A673 (cell line): ENCODE data around the gene MPZL1. TPM values are rescaled to one million over a fixed set of nuclear protein-coding genes. Genes with fewer than 3 reads are reported as not detected.

Experiments used
- BruUV-seq: library from RNA; stranded (reverse); fragments of 400-500 nt; replicated peaks from 2 replicates; lab custom pipeline; 2021; lab: Mats Ljungman, UMichigan
- CTCF ChIA-PET: fragments of 300-600 bp; sonication (Branson Sonifier 250); formaldehyde crosslinking; loops from one replicate; lab custom pipeline; 2022; ENCODE audit warnings: antibody characterized with exemption; lab: Charles Lee
- POLR2A ChIA-PET: fragments of 300-600 bp; sonication (Branson Sonifier 250); formaldehyde crosslinking; loops from one replicate; lab custom pipeline; 2022; ENCODE audit warnings: antibody characterized with exemption; ENCODE audit not compliant: low non-redundant PET; lab: Charles Lee
- DNase-seq: peaks from one replicate; pipeline ENCODE4 v3.0.0-alpha.2; 2015; ENCODE audit warnings: low spot score
- H3K27ac ChIP-seq: fragments of 200-600 bp; sonication (generic); 2 replicates; pipeline ENCODE4 v1.5.1; 2016; ENCODE audit warnings: mixed run types, low read depth, mild to moderate bottlenecking, mixed read lengths, antibody characterized with exemption, low read length; ENCODE audit not compliant: poor library complexity, severe bottlenecking
- H3K27me3 ChIP-seq: fragments of 200-600 bp; sonication (generic); replicated peaks from 2 replicates; pipeline ENCODE4 v1.6.1; 2017; ENCODE audit warnings: mixed run types, low read depth, mild to moderate bottlenecking, mixed read lengths, antibody characterized with exemption, low read length; ENCODE audit not compliant: insufficient read depth, poor library complexity
- H3K36me3 ChIP-seq: fragments of 200-600 bp; sonication (generic); 2 replicates; pipeline ENCODE4 v1.6.1; 2016; ENCODE audit warnings: mixed run types, mild to moderate bottlenecking, mixed read lengths, antibody characterized with exemption, low read length; ENCODE audit not compliant: insufficient read depth, poor library complexity, severe bottlenecking
- H3K4me1 ChIP-seq: fragments of 200-600 bp; sonication (generic); 2 replicates; pipeline ENCODE4 v1.6.1; 2017; ENCODE audit warnings: mixed run types, mild to moderate bottlenecking, mixed read lengths, antibody characterized with exemption, low read length; ENCODE audit not compliant: insufficient read depth, poor library complexity, severe bottlenecking
- H3K4me3 ChIP-seq: fragments of 200-600 bp; sonication (generic); 2 replicates; pipeline ENCODE4 v1.5.1; 2016; ENCODE audit warnings: low read depth, mixed run types, mild to moderate bottlenecking, mixed read lengths, low read length; ENCODE audit not compliant: poor library complexity, severe bottlenecking
- H3K9me3 ChIP-seq: fragments of 200-600 bp; sonication (generic); 2 replicates; pipeline ENCODE4 v1.6.1; 2016; ENCODE audit warnings: mixed run types, low read depth, mild to moderate bottlenecking, mixed read lengths, antibody characterized with exemption, low read length; ENCODE audit not compliant: poor library complexity, severe bottlenecking
- EZH2 ChIP-seq: fragments of 200-600 bp; sonication (generic); IDR thresholded peaks from 2 replicates; pipeline ENCODE4 v1.6.1; 2017; ENCODE audit warnings: borderline replicate concordance, low read depth, mild to moderate bottlenecking, mixed read lengths, antibody characterized with exemption, low read length; ENCODE audit not compliant: poor library complexity, severe bottlenecking
- intact Hi-C: fragments of 100-400 bp; cut with micrococcal nuclease; formaldehyde crosslinking; loops from one replicate; pipeline ENCODE4 v1.10.0; 2022; ENCODE audit not compliant: unreplicated experiment
- total RNA-seq: library from RNA; stranded (reverse); gene quantifications from 2 replicates; pipeline ENCODE4 v1.2.3, GENCODE V29; 2021
- TF ChIP-seq, protein P1 (sequence below): fragments of 300-800, 200-600 bp; sonication (generic); conservative IDR thresholded peaks from 2 replicates; pipeline ENCODE4 v1.5.1; 2017; ENCODE audit warnings: low read depth, mild to moderate bottlenecking, antibody characterized with exemption, low read length, moderate library complexity, mixed read lengths

Gene MPZL1
- total RNA-seq, 1 experiment from 2014 or later = 87.8 TPM

DNA sequence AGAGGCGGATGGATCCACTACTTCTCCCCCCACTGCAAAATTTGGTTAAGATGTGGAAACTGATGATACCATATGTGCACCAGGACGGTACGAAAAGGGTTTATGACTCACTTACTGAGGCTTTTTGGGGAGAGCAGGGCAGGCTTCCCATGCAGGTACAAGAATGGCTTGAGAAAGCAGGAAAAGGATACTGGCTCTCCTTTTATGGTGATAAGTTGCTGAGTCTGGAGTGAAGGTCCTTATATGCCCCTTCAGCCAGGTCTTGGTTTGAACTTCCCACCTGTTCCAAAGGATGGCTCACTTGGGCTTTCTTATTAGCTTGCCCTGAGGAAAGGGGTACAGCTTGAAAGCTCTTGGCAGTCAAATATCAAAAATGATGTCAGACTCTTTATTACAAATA is 23.1 kb downstream of the MPZL1 start:
- DNase-seq = no peak
- Histone ChIP-seq H3K4me3 (no peak overlapping the region), H3K4me1 (peaks cover 4% of the 10 kb centered on the region), H3K9me3 (no peaks in the 10 kb centered on the region), H3K36me3 (no peaks in the 10 kb centered on the region), H3K27ac (no peak overlapping the region), H3K27me3 (no peaks in the 10 kb centered on the region)
- CTCF ChIA-PET = no interaction called here
- intact Hi-C loops = no loop called here
- POLR2A ChIA-PET = interaction anchor here (0.6 kb wide), 1 partner anchor 548 kb away, joined by 3 read pairs; no protein-coding TSS in a partner anchor
- no peak for TF ChIP-seq EZH2
- TF ChIP-seq, protein P1, sequence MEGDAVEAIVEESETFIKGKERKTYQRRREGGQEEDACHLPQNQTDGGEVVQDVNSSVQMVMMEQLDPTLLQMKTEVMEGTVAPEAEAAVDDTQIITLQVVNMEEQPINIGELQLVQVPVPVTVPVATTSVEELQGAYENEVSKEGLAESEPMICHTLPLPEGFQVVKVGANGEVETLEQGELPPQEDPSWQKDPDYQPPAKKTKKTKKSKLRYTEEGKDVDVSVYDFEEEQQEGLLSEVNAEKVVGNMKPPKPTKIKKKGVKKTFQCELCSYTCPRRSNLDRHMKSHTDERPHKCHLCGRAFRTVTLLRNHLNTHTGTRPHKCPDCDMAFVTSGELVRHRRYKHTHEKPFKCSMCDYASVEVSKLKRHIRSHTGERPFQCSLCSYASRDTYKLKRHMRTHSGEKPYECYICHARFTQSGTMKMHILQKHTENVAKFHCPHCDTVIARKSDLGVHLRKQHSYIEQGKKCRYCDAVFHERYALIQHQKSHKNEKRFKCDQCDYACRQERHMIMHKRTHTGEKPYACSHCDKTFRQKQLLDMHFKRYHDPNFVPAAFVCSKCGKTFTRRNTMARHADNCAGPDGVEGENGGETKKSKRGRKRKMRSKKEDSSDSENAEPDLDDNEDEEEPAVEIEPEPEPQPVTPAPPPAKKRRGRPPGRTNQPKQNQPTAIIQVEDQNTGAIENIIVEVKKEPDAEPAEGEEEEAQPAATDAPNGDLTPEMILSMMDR = no peak
- BruUV-seq = no TSS peak

DNA sequence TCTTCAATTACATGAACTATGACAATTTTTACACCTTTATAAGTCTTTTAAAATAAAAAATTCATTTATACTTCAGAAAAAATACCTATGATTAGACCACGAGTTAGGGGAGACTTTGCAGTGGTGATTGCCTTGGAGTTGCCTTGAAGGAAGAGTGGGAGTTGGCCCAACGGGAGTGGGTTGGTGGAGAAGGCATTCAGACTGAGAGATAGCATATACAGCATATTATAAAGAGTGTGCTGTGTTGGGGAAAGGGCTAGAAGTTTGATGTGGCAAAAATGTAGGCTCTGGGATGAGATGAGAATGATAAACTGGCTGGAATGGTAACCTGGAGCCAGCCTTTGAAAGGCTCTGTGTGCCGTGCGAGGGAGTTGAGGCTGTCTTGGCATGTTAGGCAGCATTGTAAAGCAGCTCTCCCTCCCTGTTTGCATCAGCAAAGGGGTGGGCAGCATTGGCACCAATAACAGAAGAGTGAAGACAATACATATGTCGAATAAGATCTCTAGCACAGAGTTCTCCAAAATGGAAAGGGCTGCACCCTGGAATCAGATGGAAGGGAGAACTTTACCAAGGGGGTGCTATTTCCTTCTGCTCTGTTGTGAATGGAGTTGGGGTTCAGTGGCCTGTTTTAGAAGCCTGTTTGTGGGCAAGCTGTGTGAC is 24.4 kb downstream of the MPZL1 start:
- no peak for TF ChIP-seq EZH2
- TF ChIP-seq, protein P1 = no peak
- intact Hi-C loops = no loop called here
- H3K27me3 ChIP-seq = no peaks in the 10 kb centered on the region
- DNase-seq = no peak
- H3K4me1 ChIP-seq = peaks cover 4% of the 10 kb centered on the region
- no peaks in the 10 kb centered on the region for H3K36me3 ChIP-seq
- H3K4me3 ChIP-seq = no peak overlapping the region
- H3K27ac ChIP-seq = no peak overlapping the region
- POLR2A ChIA-PET = no interaction called here
- no TSS peak for BruUV-seq
- CTCF ChIA-PET = no interaction called here
- H3K9me3 ChIP-seq = no peaks in the 10 kb centered on the region

DNA sequence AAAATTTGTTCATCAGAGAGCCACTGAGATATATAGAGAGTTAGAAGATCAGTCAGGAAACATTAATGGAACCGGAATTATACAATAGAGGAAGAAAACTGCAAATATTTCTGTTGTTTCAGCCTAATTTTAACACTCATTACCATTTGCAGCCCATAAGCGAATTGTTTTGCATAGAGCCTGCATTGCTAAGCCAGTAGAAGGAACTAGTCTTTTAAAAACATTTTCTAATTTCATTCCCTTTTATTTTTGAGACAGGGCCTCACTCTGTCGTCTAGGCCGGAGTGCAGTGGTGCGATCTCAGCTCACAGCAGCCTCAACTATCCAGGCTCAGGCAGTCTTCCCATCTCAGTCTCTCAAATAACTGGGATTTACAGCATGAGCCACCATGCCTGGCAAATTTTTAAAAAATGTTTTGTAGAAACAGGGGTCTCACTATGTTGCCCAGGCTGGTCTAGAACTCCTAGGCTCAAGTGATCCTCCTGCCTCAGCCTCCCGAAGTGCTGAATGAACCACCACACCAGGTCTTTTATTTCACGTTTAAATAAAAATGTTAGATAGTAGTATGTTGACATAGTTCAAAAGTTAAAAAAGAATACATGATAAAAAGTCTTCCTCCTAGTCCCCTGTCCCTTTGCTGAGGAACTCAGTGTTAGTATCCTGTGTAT is 25.3 kb downstream of the MPZL1 start:
- POLR2A ChIA-PET = no interaction called here
- Histone ChIP-seq H3K4me3 (no peak overlapping the region), H3K36me3 (no peaks in the 10 kb centered on the region), H3K9me3 (no peaks in the 10 kb centered on the region), H3K27me3 (no peaks in the 10 kb centered on the region), H3K4me1 (peaks cover 4% of the 10 kb centered on the region), H3K27ac (no peak overlapping the region)
- BruUV-seq = no TSS peak
- CTCF ChIA-PET = no interaction called here
- intact Hi-C loops = no loop called here
- no peak for DNase-seq
- TF ChIP-seq, protein P1 = no peak
- no peak for TF ChIP-seq EZH2
